Fibroblast of the aortic adventitia (primary cell): Measurements from ENCODE around the gene SMYD2. TPM values are rescaled to one million over a fixed set of nuclear protein-coding genes. Genes with fewer than 3 reads are reported as not detected.
A peak's percentile ranks its signal among the peaks of the same experiment; 100 is the strongest.

Experiments used
- DNase-seq: peaks from one replicate; pipeline ENCODE4 v3.0.0-alpha.2; 2010; ENCODE audit warnings: low read depth
- H3K4me3 ChIP-seq: 2 replicates; pipeline ENCODE4 v1.5.1; 2011; ENCODE audit warnings: low read depth, mild to moderate bottlenecking, control low read depth, low read length, moderate library complexity
- total RNA-seq: library from RNA; depleted of rRNA; stranded (reverse); fragments of >200 nt; gene quantifications from 2 replicates; pipeline ENCODE4 v1.2.3, GENCODE V29; 2012; ENCODE audit warnings: low replicate concordance
- TF ChIP-seq, protein P1 (sequence below): IDR thresholded peaks from 2 replicates; pipeline ENCODE4 v1.5.1; 2011; ENCODE audit warnings: mild to moderate bottlenecking, low read length, control low read depth, inconsistent platforms; ENCODE audit not compliant: insufficient read depth

The SMYD2 gene
- total RNA-seq, 1 donor: 26.9 TPM

DNA sequence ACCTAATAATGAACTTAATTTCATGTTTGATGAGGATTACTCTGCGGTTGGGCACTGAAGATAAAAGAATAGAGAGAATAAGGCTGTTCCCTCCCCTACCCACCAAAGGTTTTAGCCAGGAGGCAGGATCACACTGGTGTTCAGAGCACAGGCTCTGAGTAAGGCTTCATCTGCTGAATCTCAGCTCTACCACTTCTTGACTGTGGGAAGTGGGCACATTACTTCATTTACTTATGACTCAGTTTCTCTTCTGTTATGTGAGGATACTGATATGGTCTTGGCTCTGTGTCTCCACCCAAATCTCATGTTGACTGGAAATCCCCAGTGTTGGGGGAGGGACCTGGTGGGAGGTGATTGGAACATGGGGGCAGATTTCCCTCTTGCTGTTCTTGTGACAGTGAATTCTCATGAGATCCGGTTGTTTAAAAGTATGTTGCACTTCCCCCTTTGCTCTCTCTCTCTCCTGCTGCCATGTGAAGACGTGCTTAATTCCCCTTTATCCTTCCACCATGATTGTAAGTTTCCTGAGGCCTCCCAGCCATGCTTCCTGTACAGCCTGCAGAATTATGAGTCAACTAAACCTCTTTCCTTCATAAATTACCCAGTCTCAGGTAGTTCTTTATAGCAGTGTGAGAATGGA lies 79.7 kb downstream of the SMYD2 start:
- DNase-seq: no peak
- TF ChIP-seq, protein P1, sequence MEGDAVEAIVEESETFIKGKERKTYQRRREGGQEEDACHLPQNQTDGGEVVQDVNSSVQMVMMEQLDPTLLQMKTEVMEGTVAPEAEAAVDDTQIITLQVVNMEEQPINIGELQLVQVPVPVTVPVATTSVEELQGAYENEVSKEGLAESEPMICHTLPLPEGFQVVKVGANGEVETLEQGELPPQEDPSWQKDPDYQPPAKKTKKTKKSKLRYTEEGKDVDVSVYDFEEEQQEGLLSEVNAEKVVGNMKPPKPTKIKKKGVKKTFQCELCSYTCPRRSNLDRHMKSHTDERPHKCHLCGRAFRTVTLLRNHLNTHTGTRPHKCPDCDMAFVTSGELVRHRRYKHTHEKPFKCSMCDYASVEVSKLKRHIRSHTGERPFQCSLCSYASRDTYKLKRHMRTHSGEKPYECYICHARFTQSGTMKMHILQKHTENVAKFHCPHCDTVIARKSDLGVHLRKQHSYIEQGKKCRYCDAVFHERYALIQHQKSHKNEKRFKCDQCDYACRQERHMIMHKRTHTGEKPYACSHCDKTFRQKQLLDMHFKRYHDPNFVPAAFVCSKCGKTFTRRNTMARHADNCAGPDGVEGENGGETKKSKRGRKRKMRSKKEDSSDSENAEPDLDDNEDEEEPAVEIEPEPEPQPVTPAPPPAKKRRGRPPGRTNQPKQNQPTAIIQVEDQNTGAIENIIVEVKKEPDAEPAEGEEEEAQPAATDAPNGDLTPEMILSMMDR: no peak
- no peak overlapping the region for H3K4me3 ChIP-seq

DNA sequence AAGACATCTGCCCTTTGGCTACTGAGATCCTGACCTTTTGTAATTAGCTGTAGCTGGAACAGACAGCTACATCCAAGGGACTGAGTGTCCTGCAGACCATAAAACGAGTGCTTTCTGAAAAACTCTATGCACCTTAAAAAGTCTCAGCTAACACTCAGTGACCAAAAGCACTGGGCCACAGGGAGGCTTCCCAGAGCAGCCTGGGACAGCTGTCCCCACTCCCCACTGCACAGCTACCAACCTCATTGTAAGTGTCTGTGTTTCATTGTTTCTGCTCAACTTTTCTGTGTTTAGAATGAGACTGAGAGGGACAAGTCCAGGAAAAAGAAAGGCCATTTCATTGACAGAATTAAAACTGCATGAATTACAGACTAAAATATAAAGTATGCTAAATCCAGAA lies 80.7 kb downstream of the SMYD2 start:
- no peak overlapping the region for H3K4me3 ChIP-seq
- DNase-seq: no peak
- TF ChIP-seq, protein P1: no peak

DNA sequence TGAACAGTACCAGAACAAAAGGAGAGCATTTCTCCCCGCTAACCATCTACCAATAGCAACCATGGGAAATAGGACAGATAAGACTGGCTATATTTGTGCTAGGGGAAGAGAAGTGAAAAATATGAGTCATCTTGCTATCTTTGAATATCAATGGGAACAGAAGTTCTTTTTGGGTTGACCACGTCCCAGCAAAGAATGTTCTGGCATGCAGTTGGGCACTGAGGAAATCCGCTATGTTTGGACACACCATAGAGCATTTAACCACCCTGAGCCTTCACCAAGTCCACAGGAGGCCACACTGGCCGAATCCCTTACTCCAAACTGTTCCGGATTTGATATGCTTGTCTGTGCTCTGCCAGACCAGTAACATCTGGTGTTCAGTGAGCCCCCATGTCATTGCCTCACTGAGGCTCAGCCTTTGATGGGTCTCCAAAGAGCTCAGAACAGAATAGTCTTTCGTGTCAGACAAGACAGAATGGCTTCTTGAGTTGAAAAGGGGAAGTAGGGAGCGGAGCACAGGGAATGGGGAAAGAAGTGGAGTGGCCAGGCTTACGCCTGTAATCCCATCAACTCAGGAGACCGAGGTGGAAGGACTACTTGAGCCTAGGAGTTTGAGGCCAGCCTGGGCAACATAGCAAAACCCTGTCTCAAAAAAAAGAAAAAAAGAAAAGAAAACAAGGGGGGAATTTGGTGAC lies 81.4 kb downstream of the SMYD2 start:
- TF ChIP-seq, protein P1: no peak
- peak; percentile 64 for DNase-seq
- no peak overlapping the region for H3K4me3 ChIP-seq

DNA sequence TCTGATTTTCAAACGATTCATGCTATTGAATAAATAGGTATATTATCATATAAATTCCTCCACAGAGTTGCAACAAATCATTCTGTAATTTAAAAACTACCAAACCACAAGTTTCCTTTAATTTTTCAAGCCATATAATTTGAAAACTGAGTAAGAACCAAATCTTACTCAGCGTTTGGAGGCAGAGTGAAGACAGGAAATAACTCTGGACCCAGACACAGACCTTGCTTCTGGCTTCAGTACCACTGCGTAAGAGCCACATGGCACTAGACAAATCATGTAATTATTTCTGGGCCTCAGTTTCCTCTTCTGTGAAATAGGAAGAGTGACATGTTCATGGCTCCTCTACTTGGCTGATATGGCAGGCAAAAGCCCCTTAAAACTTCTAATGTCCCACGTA lies 82.4 kb downstream of the SMYD2 start:
- DNase-seq: peak; percentile 31
- no peak overlapping the region for H3K4me3 ChIP-seq
- TF ChIP-seq, protein P1: no peak

DNA sequence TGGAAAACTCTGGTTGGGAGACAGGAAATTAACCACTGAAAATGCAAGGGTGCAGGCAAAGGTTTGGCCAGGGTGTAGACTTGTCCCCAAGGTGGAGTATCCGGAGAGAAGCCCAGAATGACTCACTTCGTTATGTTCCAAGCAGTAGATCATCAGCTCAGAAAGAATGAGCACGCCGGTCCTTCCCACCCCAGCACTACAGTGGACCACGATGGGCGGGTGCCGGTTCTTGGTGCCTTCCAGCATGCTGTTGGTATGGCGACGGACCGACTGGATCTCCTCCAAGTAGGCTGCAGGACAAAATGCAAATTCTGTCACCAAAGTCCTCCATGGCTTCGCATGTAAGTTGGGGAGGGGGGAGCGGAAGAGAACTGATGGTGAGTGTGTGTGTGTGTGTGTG lies 83.4 kb downstream of the SMYD2 start:
- TF ChIP-seq, protein P1: no peak
- H3K4me3 ChIP-seq: no peak overlapping the region
- peak; percentile 77 for DNase-seq

DNA sequence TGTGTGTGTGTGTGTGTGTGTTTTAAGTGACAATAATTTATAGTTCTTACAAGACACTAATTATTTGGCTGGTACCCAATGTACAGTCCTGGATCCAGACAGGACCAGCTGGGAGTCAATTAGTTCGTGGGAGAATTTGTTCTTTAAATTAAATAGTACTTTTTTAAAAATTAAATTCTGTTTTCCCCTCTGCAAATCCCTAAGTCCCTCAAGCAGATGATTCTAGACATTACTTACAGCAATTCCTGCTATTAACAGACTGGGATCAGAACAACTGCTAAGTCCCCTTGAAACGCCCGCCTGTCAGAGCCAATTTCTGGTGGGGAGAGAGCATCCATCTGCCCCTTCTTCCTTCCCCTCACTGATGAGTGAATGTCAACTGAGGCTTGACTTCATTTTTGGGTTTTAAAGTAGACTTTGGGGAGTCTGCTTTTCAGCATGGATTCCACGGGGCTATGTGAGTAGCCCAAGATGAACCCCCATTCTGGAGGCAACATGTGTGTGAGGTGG lies 83.9 kb downstream of the SMYD2 start:
- TF ChIP-seq, protein P1: no peak
- no peak overlapping the region for H3K4me3 ChIP-seq
- DNase-seq: no peak
